GM19438 (cell line): ENCODE results near the gene KNOP1.

Source experiments
- ATAC-seq: cut with Tn5 transposase; IDR thresholded peaks from one replicate; pipeline ENCODE4 v1.9.1; 2021; ENCODE audit warnings: low read depth; ENCODE audit not compliant: unreplicated experiment

The KNOP1 gene

DNA sequence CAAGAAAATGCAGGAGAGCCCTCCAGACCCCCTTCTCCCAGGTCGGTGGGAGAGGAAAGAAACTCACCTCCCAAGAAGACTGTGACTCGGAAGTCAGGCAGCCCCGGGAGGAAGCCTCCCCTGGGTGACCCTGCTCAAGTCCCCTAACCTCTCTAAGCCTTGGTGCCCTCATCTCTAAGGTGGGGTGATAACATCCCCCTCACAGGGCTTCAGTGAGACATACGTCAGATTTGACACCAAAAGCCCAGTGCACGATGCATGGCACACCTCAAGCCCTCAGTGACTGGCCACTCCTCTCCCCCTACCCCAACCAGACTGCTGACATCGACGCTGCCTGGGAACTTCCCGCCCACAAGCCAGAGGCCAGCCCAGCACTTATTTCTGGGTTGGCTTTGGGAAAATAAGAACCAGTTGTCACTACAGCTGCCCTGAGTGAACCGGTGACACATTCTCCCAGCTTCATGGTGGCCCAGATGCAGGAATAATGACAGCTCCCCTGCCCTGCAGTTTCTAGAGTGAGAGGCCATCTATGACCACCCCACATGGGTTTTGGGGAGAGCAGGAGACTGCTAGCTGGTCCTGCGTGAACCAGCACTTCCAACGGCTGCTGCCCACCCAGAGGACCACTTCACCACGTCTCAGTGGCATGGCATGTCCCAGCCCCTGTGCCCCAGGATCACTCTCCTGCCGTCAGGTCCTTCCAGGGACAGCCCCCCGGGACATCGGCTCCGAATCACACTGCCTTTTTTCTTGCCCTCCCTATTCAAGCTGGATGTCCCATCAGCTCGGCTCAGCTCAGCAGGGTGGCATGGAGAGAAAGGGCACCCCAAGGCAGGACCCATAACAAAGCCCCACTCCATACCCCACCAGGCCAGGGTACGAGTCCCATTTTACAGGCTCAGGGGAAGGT lies 9.5 kb downstream of the KNOP1 start:
- ATAC-seq = no peak

DNA sequence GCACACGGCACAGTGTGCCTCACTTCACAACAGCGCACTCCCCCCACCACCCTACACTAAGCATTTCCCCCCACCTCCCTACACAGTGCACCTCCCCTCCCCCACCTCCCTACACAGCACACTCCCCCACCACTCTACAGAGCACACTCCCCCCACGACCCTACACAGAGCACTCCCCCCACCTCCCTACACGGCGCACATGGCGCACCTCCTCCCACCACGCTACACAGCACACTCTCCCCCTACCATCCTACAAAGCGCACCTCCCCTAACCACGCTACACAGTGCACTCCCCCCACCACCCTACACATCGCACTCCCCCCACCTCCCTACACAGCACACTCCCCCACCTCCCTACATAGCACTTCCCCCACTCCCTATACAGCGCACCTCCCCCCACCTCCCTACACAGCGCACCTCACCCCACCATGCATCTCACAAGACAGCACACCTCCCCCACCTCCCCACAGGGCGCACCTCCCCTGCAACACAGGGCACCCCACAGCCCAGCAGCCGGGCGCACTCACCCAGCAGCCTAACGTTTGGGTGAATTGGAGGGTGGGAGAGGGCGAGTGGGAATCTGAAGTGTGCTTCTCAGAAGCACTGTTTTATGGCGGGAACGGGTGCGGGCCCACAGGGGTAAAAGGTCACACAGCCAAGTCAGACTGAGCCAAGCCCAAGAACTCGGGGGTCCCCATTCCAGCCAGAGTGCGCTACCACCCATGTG lies 10.3 kb downstream of the KNOP1 start:
- ATAC-seq = no peak

DNA sequence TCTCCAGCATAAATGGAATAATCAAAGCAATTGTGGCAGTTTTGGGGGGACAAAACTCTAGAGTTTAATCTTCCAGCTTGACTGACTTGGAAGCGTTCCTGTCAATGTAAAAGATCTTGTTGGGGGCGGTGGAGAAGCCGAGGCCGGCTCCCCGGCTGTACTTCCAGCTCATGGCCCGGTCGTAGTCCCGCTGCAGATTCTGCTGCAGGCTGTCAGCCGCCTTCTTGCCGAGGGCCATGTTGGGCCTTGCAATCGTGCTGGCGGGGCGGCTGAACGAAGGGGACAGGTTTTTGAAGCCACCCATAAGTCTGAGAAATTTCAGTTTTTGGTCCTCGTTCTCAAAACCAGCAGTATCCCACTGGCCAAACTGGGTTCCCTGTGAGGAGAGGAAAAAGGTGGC lies 11.2 kb downstream of the KNOP1 start:
- ATAC-seq = no peak

DNA sequence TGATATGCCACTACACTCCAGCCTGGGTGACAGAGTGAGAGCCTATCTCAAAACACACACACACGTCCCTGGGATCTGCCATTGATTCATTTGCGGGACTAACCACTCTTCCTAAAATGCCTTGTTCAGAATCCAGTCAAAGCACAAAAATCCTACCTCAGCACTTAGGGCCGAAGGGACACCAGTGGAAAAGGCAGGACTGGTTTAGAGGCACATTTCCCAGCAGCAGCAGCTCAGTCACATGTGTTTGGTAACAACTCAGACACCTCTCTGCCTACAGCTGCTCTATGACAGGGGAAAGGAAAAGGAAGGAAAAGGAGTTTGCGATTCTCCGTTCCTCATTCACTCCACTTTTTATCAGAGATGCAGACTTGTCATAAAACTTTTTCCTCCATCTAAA lies 12.2 kb downstream of the KNOP1 start:
- ATAC-seq = no peak

DNA sequence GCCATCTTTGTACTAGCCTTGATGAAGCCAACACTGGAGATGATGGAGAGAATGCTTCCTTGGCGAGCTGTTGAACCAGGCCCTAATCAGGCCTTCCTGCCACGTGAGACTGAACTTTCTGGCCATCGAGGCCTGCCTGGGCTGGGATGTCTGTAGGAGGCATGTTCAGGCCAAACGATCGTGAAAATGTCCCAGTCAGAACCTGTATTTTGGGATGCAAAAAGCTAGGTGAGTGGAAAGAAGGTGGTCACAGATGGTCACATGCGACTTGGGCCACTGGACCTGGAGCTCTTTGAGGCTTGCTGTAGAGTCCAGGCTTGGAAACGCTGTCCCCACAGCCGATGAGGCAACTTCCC lies 12.9 kb downstream of the KNOP1 start:
- ATAC-seq = no peak

DNA sequence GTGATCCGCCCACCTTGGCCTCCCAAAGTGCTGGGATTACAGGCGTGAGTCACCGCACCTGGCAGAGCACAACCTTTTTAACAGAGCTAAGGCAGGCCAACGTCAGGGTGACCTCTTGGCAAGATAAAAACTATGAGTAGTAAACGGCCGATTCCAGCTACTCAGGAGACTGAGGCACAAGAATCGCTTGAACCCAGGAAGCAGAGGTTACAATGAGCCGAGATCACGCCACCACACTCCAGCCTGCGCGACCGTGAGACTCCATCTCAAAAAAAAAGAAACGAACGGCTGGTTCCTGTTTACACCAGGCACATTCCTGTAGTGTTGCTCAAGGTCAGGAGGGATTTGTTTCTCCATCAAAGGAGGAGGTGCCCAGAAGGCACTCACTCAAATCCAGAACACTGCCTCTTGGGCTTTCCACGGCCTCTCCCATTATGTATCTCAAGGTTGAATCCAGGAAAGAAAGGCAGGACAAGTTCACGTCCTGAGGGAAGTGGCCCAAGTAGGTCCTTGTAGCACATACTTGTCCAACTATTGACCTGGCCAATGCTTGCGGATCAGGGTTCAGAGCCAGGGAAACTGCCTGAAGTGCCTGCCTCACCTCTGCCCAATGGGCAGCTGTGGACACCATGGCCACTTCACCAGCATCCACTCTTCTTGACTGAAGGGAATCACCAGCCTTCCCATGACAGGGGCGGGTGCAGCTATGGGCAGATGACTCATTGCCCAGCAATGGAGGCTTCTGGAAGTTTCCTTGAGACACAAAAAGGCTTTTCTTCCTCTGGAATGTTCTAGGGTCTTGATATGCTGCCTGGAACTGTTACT lies 13.5 kb downstream of the KNOP1 start:
- no peak for ATAC-seq

DNA sequence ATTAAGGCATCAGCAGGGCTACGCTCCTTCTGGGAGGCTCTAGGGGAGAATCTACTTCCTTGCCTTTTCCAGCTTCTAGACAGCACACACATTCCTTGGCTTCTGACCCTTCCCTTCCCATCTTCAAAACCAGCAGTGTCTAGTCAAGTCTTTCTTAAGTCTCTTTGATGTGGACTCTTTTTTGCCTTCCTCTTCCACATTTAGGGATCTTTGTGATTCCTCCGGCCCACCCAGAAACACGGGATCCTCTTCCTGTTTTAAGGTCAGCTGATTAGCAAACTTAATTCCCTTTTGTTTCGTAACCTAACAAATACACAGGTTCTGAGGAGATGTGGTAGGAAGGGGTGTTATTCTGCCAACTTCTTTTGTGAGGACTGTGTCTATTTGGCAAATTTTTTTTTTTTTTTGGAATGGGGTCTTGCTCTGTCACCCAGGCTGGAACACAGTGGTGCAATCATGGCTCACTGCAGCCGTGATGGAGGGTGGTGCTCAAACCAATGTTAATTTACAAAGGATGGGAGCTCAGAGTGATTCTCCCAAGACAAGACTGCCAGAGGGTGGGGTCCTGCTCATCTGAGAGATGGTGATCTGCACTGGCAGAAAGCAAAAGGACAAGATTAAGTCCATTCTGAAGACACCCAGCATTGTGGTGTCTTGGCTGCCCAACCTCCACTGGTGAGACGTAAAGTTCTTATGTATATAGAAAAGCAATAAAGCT lies 14.7 kb downstream of the KNOP1 start:
- no peak for ATAC-seq

DNA sequence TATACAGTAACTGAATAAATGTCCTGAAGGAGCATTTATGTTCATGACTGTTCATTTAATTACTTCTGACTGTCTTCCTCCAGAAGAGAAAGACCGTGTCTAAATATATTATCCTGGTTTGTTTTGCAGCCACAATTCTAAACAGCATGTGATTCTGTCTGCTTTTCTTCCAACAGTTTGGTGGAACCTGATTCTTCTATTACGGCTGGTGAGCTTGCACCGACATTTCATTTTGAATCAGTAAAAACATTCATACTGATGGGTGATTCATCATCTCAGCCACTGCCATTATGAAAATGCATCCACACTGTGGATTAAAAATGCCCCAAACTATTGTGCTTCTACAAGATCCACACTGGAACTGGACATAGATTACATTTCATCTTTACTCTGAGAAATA lies 16.9 kb downstream of the KNOP1 start:
- ATAC-seq = no peak

DNA sequence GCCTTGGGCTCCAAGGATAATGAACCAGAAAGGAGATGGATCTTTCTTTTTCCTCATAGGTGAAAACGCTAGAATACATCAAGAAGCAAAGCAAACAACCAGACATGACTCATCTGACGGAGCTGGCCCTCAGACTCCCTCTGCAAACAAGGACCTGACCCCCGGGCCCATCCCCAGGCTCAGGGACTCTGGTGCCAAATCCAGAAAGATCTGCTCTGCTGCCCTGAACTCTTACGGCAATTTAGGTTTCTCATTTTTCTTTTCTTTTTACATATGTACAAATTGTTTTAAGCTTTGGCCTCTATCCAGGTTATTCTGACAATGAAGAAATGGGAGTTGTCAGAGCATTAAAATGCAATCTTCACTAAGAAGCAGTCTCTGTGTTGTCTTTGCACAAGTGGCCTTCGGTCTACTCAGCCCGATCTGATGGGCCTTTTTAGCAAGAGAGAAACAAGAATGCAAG lies 17.7 kb downstream of the KNOP1 start:
- ATAC-seq = no peak

DNA sequence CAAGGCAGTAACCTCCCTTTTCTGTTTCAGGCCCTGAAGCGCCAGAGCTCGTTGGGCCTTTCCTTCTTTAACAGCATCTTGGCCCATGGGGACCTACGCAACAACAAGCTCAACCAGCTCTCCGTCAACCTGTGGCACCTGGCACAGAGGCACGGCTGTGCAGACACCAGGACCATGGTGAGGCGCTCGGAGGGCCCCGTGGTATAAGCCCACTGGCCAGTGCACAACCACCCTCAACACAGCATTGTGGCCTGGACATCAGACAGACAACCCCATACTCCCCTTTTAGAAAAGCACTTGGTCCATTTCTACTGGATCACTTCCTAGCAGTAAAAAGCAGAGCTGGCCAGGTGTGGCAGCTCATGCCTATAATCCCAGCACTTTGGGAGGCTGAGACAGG lies 18.6 kb downstream of the KNOP1 start:
- no peak for ATAC-seq

DNA sequence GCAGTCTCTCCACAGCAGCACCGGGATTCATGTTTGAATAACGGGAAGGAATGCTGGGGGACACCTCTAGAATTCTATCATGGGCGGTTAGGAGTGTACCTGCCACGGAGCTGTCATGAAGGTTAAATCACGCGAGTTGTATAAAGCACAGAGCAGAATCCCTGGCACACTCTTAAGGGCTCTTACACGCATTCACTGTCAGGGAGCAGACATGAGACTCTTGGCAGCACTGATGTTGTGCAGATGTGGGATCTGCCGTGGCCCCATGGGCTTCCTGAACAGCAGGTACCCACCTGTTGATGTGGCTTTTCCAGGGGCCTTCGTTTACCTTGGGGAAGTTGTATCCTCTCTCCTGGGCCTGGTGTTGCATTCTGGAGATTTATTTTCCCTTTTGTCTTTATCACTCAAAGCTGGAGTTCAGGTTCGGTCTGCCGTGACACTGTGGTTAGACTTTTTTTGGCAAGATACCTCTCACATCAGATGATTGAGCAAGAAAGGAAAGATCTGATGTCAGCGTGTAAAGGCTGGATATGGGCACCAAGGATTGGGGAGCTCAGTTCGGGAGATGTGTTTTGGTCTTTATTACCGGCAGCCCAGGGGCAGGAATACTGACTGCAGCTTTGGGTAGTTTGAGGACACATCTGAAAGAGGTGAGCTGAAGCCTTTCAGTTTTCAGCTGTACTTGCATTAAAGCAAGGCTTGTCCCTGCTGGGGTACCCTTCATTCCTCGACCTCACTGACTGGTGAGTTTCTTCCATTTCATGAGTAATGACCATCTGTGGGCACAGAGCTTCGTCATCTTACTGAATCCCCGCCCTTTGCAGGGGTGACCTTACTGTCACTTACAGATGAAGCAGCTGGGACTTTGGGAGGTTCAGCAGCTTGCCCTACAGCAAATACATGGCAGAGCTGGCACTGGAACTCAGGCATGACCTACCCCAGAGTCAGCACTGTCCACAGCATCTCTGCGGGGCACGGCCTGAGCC lies 19.3 kb downstream of the KNOP1 start:
- no peak for ATAC-seq

DNA sequence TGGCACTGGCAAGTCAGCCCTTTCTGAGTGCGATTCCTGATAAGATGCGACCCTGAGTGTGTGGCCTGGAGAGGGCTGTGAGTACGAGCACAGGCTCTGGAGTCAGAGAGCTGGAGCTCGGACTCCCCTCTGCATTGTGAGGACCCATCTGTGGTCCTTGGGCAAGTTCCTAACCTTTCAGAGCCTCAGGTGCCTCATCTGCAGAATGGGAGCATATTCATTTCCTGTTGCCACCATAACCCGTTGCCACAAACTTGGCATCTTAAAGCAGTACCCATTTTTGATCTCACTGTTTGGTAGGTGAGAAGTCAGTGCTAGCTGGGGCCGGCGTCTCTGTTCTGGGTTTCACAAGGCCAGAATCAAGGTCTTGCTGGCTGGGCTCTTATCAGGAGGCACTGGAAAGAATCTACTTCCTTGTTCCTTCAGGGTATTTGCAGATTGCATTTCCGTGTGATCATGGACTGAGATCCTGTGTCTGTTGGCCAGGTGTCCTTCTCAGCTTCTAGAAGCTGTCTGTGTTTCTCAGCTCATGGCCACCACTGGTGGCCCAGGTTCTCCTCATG lies 20.2 kb downstream of the KNOP1 start:
- no peak for ATAC-seq

DNA sequence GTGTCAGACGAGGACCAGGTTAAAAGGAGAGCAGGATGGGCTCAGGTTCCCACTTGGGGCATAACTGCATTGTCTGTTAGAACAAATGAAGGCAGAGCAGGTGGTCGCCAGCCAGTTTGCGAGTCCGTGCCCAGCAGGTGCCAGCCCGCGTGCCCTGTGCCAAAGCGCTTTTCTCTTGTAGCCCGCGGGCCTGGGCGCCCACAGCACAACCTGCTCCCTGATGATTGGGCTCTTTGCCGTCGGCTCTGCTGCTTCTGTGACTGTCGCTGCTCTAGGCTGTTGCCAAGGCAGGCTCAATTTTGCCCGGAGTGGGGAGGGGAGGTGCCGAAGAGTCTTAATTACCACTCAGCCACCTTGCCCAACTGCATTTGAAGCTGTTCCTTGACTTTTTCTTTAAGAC lies 21.1 kb downstream of the KNOP1 start:
- no peak for ATAC-seq

DNA sequence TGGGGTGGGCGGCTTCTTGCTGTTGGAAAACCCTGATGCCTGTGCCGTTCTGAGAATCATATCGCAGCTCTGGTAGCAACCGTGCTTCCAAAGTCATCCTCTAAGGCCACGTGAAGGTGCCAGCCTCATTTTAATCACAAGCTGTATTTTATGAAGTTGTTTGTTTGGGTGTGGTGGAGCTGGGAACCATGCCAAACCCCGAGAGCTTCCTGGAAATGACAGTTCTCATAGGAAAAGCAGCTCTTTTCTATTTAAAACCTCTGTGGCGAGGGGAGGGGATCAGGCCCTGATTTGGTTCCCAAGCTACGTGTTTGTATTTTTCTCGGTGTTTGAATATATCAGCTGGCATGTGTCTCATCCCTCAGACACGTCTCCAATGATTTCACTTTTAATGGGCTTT lies 21.7 kb downstream of the KNOP1 start:
- no peak for ATAC-seq

DNA sequence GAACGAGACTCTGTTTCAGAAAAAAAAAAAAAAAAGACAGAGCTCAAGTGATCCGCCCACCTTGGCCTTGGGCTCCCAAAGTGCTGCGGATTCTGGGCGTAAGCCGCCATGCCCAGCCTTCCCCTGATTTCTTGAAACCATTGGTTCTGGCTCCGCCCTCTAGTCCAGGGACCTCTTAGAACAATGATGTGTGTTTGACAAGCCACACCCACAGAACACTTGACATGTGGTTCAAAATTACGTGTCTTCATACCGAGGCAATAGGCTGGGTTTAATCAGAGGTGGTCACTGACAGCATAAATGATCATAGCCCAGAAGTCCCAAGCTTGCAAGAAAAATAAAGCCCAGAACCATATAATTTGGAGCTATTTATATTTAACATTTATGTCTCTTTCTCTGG lies 23.0 kb downstream of the KNOP1 start:
- ATAC-seq = no peak

DNA sequence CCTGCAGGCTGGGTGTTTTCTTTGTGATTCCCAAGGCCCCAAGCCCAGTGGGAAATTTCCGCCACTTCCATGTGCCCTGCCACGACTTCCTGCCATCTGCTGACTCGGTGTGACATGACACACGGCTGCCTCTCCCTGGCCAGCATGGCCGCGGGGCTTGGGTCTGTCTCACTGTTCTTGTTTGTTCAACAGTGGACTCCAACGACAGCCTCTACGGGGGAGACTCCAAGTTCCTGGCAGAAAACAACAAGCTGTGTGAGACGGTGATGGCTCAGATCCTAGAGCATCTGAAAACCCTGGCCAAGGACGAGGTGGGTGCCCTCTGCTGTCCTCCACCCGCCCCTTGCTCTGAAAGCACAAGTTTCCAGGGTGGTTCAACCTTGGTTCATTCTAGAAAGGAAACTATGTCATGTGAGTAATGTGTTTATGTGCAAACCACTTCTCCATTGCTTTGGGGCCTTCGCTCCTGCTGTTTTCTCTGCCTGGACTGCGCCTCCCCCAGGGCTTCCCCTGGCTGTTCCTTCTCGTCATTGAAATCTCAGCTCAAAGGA lies 26.8 kb downstream of the KNOP1 start:
- ATAC-seq = no peak

DNA sequence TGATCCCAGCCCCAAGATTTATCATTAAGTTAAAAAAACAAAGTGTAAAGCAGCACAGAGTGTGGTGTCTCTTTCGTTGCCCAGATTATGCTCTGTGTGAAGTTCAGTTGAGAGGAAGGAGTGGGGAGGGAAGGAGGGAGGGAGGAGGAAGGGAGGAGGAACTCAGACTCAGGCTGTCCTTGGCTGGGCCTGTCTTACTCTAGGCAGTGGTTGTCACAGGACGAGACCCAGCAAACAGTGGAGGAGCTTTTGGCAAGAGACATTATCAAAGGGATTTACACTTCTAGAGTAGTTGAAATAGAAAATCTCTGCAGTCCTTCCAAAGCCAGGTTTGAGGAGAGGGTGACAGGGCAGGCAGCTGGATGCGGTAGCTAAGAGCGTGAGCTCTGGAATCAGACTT lies 27.8 kb downstream of the KNOP1 start:
- ATAC-seq = no peak

DNA sequence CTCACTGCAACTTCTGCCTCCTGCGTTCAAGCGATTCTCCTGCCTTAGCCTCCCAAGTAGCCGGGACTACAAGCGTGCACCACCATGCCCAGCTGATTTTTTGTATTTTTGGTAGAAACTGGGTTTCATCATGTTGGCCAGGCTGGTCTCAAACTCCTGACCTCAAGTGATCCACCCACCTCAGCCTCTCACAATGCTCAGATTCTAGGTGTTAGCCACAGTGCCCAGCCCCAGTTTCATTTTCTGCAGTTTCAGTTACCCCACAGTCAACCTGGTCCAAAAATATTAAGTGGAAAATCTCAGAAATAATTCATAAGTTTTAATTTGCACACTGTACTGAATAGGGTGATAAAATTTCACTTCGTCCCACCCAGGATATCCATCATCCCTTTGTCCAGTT lies 28.7 kb downstream of the KNOP1 start:
- no peak for ATAC-seq
